SK-N-SH treated with all-trans-retinoic acid at 6 μM for 48 hours (cell line): ENCODE measurements around the gene CHRNA4.
"Not testable (repeated sequence)": the region's sequence is repeated elsewhere in the genome, so short reads cannot be mapped to it uniquely, and the experiment has no call there.

Experiments
- ATAC-seq: fragments of 200-7000 bp; cut with Tn5 transposase; 3 replicates; pipeline ENCODE4 v1.9.1; 2020; ENCODE audit warnings: mild to moderate bottlenecking, moderate library complexity
- ARNTL ChIP-seq: fragments of 450-650 bp; formaldehyde crosslinking; IDR thresholded peaks from 2 replicates; pipeline ENCODE4 v1.5.0; 2020; ENCODE audit warnings: low read depth, mild to moderate bottlenecking, moderate library complexity, borderline replicate concordance
- BACH2 ChIP-seq: fragments of 250-450 bp; sonication (Bioruptor Pico); IDR thresholded peaks from 2 replicates; pipeline ENCODE4 v1.9.0; 2021; ENCODE audit warnings: mild to moderate bottlenecking, borderline replicate concordance
- CSDC2 ChIP-seq: fragments of 250-450 bp; sonication (Bioruptor Pico); IDR thresholded peaks from 2 replicates; pipeline ENCODE4 v1.5.0; 2020; ENCODE audit warnings: mild to moderate bottlenecking, moderate library complexity
- CSRNP3 ChIP-seq: fragments of 250-450 bp; sonication (Bioruptor Pico); IDR thresholded peaks from 2 replicates; pipeline ENCODE4 v1.5.1; 2021; ENCODE audit warnings: mild to moderate bottlenecking, moderate library complexity
- GLIS3 ChIP-seq: fragments of 250-450 bp; sonication (Bioruptor Pico); IDR thresholded peaks from 2 replicates; pipeline ENCODE4 v1.5.0; 2020; ENCODE audit warnings: mild to moderate bottlenecking, moderate library complexity
- ISL1 ChIP-seq: fragments of 250-450 bp; sonication (Bioruptor Pico); IDR thresholded peaks from 2 replicates; pipeline ENCODE4 v2.1.2; 2022; ENCODE audit warnings: mild to moderate bottlenecking, moderate library complexity
- OSR1 ChIP-seq: fragments of 250-450 bp; sonication (Bioruptor Pico); IDR thresholded peaks from 2 replicates; pipeline ENCODE4 v1.8.0; 2022; ENCODE audit warnings: moderate library complexity, mild to moderate bottlenecking, inconsistent platforms
- PPARA ChIP-seq: fragments of 250-450 bp; sonication (Bioruptor Pico); IDR thresholded peaks from 2 replicates; pipeline ENCODE4 v1.5.0; 2020; ENCODE audit warnings: mild to moderate bottlenecking, borderline replicate concordance
- RARB ChIP-seq: fragments of 250-450 bp; sonication (Bioruptor Pico); IDR thresholded peaks from 2 replicates; pipeline ENCODE4 v1.8.0; 2021; ENCODE audit warnings: mild to moderate bottlenecking, moderate library complexity
- TCF4 ChIP-seq: fragments of 250-450 bp; sonication (Bioruptor Pico); IDR thresholded peaks from 2 replicates; pipeline ENCODE4 v1.8.0; 2021; ENCODE audit warnings: mild to moderate bottlenecking, moderate library complexity, borderline replicate concordance
- TOX ChIP-seq: fragments of 250-450 bp; sonication (Bioruptor Pico); IDR thresholded peaks from 2 replicates; pipeline ENCODE4 v1.8.0; 2021; ENCODE audit warnings: mild to moderate bottlenecking, moderate library complexity, borderline replicate concordance
- TSHZ2 ChIP-seq: fragments of 250-450 bp; sonication (Bioruptor Pico); IDR thresholded peaks from 2 replicates; pipeline ENCODE4 v1.5.0; 2020; ENCODE audit warnings: mild to moderate bottlenecking, moderate library complexity
- ZFP30 ChIP-seq: fragments of 450-650 bp; formaldehyde crosslinking; IDR thresholded peaks from 2 replicates; pipeline ENCODE4 v1.5.0; 2022; ENCODE audit warnings: mild to moderate bottlenecking, moderate library complexity
- ZNF8 ChIP-seq: fragments of 450-650 bp; formaldehyde crosslinking; IDR thresholded peaks from 2 replicates; pipeline ENCODE4 v1.5.0; 2020; ENCODE audit warnings: mild to moderate bottlenecking, moderate library complexity
- TF ChIP-seq, protein P1 (sequence below): fragments of 250-450 bp; sonication (Bioruptor Pico); IDR thresholded peaks from 2 replicates; pipeline ENCODE4 v1.8.0; 2021; ENCODE audit warnings: low read depth, mild to moderate bottlenecking, moderate library complexity, borderline replicate concordance
- TF ChIP-seq, protein P2 (sequence below): fragments of 250-450 bp; sonication (Bioruptor Pico); IDR thresholded peaks from 2 replicates; pipeline ENCODE4 v1.8.0; 2020; ENCODE audit warnings: mild to moderate bottlenecking, moderate library complexity, borderline replicate concordance
- TF ChIP-seq, protein P3 (sequence below): fragments of 250-450 bp; sonication (Bioruptor Pico); IDR thresholded peaks from 2 replicates; pipeline ENCODE4 v1.5.1; 2020; ENCODE audit warnings: low read depth, mild to moderate bottlenecking, moderate library complexity

The CHRNA4 gene

DNA sequence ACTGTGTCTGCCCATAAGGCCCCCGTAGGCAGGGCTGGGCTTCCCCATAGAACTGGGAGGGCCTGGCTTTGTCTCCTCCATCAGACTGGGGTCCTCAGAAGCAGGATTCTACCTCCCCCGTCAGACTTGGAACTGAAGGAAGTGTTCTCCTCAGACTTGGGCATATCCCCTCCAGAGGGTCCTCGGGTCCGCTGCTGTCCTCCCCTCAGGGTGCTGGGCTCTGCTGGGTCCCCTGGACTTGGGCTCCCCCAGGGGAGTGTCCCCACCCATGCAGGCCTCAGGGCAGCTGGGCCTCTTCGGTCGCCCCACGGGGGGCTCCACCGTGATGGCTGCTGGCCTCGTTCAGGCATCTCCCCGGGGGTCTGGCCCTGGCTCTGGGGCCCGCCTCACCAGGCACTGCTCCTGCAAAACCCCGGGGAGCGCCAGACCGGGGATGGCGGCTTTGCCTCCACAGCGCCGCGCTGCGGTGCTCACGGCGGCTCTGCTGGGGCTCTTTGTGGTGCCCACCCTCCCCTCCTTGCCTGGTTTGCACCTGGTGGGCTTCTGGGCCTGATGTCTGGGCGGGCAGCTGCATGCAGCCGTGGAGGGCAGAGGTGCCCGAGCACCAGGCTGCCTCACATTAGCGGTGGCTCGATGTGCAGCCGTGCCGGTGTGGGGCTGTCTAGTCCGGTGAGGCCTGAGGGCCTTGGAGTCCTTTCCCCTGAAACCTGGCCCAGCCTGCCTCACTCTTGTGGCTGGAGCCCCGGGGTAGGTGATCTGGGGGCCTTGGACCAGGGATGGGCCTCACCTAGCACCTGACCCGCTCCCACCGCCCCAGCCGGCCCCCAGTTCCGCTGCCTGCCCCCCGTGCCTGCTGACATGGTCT is 54.2 kb downstream of the CHRNA4 start:
- ATAC-seq = no peak
- TF ChIP-seq PPARA (CRISPR knock-in tag) (no peak), ZFP30 (CRISPR knock-in tag) (no peak), TSHZ2 (CRISPR knock-in tag) (no peak), ISL1 (CRISPR knock-in tag) (no peak), CSRNP3 (CRISPR knock-in tag) (no peak), TCF4 (CRISPR knock-in tag) (no peak), BACH2 (no peak)

DNA sequence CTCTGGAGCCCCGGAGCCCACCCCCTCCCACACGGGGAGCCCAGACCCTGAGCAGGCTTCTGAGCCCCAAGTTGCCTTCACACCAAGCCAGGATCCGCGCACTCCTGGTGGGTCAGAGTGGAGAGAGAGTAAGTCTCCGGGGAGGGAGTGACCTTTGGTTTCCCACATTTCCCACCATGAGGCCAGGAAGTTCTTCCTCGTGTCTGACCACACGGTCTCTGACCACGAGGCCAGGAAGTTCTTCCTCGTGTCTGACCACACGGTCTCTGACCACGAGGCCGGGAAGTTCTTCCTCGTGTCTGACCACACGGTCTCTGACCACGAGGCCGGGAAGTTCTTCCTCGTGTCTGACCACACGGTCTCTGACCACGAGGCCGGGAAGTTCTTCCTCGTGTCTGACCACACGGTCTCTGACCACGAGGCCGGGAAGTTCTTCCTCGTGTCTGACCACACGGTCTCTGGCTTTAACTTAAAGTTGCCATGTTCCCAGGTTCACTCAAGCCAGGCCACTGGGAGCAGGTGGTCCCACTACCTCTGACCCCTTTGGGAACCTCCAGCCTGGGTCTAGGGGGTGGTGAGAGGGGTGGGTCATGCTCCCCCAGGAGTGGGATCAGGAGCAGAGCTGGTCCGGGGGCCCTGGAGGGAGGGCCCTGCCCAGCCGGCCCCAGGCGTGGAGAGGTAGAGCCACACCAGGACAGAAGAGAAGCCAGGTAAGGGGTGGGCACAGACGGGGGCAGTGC is 55.0 kb downstream of the CHRNA4 start:
- ATAC-seq = not testable (repeated sequence)

DNA sequence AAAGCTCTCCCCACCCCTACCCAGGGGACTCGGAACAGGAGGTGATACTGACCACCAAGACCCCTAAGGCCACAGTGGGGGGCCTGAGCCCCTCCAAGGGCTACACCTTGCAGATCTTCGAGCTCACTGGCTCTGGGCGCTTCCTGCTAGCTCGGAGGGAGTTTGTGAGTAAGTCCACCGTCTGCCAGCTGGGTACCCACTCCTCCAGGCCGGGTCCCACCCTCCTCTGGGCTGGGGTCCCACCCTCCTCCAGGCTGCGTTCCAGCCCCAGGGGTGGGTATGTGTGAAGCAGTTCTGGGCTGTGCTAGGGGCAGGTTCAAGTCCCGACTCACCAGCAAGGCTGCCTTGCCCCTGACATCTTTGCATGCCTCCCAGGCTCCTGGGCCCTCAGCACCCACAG is 55.8 kb downstream of the CHRNA4 start:
- no peak for TF ChIP-seq OSR1 (CRISPR knock-in tag)
- TF ChIP-seq ARNTL (CRISPR knock-in tag) = no peak
- TF ChIP-seq RARB (CRISPR knock-in tag) = no peak
- no peak for TF ChIP-seq CSRNP3 (CRISPR knock-in tag)
- TF ChIP-seq ZNF8 = no peak
- ATAC-seq = no peak

- TF ChIP-seq GLIS3 (CRISPR knock-in tag) (no peak), TOX (CRISPR knock-in tag) (no peak), CSDC2 (CRISPR knock-in tag) (no peak), CSRNP3 (CRISPR knock-in tag) (no peak), ARNTL (CRISPR knock-in tag) (no peak), PPARA (CRISPR knock-in tag) (no peak), TCF4 (CRISPR knock-in tag) (no peak), ZNF8 (no peak)
- TF ChIP-seq, protein P1, sequence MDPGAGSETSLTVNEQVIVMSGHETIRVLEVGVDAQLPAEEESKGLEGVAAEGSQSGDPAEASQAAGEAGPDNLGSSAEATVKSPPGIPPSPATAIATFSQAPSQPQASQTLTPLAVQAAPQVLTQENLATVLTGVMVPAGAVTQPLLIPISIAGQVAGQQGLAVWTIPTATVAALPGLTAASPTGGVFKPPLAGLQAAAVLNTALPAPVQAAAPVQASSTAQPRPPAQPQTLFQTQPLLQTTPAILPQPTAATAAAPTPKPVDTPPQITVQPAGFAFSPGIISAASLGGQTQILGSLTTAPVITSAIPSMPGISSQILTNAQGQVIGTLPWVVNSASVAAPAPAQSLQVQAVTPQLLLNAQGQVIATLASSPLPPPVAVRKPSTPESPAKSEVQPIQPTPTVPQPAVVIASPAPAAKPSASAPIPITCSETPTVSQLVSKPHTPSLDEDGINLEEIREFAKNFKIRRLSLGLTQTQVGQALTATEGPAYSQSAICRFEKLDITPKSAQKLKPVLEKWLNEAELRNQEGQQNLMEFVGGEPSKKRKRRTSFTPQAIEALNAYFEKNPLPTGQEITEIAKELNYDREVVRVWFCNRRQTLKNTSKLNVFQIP = no peak
- TF ChIP-seq, protein P2, sequence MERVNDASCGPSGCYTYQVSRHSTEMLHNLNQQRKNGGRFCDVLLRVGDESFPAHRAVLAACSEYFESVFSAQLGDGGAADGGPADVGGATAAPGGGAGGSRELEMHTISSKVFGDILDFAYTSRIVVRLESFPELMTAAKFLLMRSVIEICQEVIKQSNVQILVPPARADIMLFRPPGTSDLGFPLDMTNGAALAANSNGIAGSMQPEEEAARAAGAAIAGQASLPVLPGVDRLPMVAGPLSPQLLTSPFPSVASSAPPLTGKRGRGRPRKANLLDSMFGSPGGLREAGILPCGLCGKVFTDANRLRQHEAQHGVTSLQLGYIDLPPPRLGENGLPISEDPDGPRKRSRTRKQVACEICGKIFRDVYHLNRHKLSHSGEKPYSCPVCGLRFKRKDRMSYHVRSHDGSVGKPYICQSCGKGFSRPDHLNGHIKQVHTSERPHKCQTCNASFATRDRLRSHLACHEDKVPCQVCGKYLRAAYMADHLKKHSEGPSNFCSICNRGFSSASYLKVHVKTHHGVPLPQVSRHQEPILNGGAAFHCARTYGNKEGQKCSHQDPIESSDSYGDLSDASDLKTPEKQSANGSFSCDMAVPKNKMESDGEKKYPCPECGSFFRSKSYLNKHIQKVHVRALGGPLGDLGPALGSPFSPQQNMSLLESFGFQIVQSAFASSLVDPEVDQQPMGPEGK (CRISPR knock-in tag) = no peak
- TF ChIP-seq, protein P3, sequence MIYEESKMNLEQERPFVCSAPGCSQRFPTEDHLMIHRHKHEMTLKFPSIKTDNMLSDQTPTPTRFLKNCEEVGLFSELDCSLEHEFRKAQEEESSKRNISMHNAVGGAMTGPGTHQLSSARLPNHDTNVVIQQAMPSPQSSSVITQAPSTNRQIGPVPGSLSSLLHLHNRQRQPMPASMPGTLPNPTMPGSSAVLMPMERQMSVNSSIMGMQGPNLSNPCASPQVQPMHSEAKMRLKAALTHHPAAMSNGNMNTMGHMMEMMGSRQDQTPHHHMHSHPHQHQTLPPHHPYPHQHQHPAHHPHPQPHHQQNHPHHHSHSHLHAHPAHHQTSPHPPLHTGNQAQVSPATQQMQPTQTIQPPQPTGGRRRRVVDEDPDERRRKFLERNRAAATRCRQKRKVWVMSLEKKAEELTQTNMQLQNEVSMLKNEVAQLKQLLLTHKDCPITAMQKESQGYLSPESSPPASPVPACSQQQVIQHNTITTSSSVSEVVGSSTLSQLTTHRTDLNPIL (CRISPR knock-in tag) = no peak
- no peak for ATAC-seq
Observed at GRCh38 chr20:63303095-63303666, 58.0 kb downstream of the CHRNA4 start.
